SK-N-SH (cell line): ENCODE data around the gene SAMD4A. TPM values are rescaled to one million over a fixed set of nuclear protein-coding genes. Genes with fewer than 3 reads are reported as not detected.

Source experiments
- CTCF ChIA-PET: fragments of 300-600, 350-600 bp; formaldehyde crosslinking; extraction: SDS; loops from one replicate; lab custom pipeline; 2021; lab: Yijun Ruan, JAX
- POLR2A ChIA-PET: fragments of 350-600 bp; sonication (Branson Sonifier 250); formaldehyde crosslinking; extraction: SDS; loops from one replicate; lab custom pipeline; 2020; ENCODE audit warnings: antibody characterized with exemption, inconsistent platforms; lab: Yijun Ruan, JAX
- DNase-seq: peaks from one replicate; pipeline ENCODE4 v3.0.0; 2012
- H2AFZ ChIP-seq: fragments of 200-600 bp; sonication (generic); 2 replicates; pipeline ENCODE4 v1.8.1; 2016; ENCODE audit warnings: antibody characterized with exemption, mild to moderate bottlenecking, low read depth
- H3F3A ChIP-seq: fragments of 200-600 bp; sonication (generic); replicated peaks from 2 replicates; pipeline ENCODE3; 2016; ENCODE audit warnings: antibody characterized with exemption, mild to moderate bottlenecking; ENCODE audit not compliant: insufficient read depth
- H3K27ac ChIP-seq, 2 experiments: fragments of 200-500 bp in 1 of 2; fragments of 200-600 bp in 1 of 2; sonication (Bioruptor generic) in 1 of 2; sonication (generic), shearing (Covaris generic) in 1 of 2; 2 replicates each; pipeline versions ENCODE4 v1.5.1 to v1.6.1; 2014 to 2016; ENCODE audit warnings: low read depth in 2 of 2, inconsistent platforms in 1 of 2, low read length in 1 of 2, mild to moderate bottlenecking in 1 of 2, mixed read lengths in 1 of 2
- H3K27me3 ChIP-seq: fragments of 200-600 bp; sonication (generic), shearing (Covaris generic); 2 replicates; pipeline ENCODE4 v1.6.1; 2016; ENCODE audit warnings: mixed run types; ENCODE audit not compliant: insufficient read depth
- H3K36me3 ChIP-seq, 2 experiments: fragments of 200-500 bp in 1 of 2; fragments of 200-600 bp in 1 of 2; sonication (Bioruptor generic) in 1 of 2; sonication (generic) in 1 of 2; replicated peaks in 1 of 2; 2 replicates each; pipeline versions ENCODE3 to v1.5.1; 2014 to 2016; ENCODE audit warnings: low read length in 1 of 2, mild to moderate bottlenecking in 1 of 2; ENCODE audit not compliant: insufficient read depth in 2 of 2, control insufficient read depth in 1 of 2
- H3K4me1 ChIP-seq, 2 experiments: fragments of 200-500 bp in 1 of 2; fragments of 200-600 bp in 1 of 2; sonication (Bioruptor generic) in 1 of 2; sonication (generic), shearing (Covaris generic) in 1 of 2; 2 replicates each; pipeline versions ENCODE4 v1.5.1 to v1.6.1; 2014 to 2016; ENCODE audit warnings: low read depth in 1 of 2, low read length in 1 of 2, mixed run types in 1 of 2; ENCODE audit not compliant: insufficient read depth in 2 of 2, control insufficient read depth in 1 of 2
- H3K4me2 ChIP-seq: fragments of 200-600 bp; sonication (generic), shearing (Covaris generic); 2 replicates; pipeline ENCODE4 v1.6.1; 2017; ENCODE audit warnings: mixed run types
- H3K4me3 ChIP-seq, 2 experiments: fragments of 200-500 bp in 1 of 2; fragments of 200-600 bp in 1 of 2; sonication (Bioruptor generic) in 1 of 2; sonication (generic), shearing (Covaris generic) in 1 of 2; 2 replicates each; pipeline versions ENCODE4 v1.5.1 to v1.8.1; 2014 to 2016; ENCODE audit warnings: low read depth in 2 of 2, inconsistent platforms in 1 of 2, low read length in 1 of 2, mild to moderate bottlenecking in 1 of 2, mixed read lengths in 1 of 2, moderate library complexity in 1 of 2
- H3K79me2 ChIP-seq: fragments of 200-600 bp; sonication (generic); 2 replicates; pipeline ENCODE4 v1.8.1; 2017; ENCODE audit warnings: mild to moderate bottlenecking; ENCODE audit not compliant: insufficient read depth
- H3K9ac ChIP-seq: fragments of 200-600 bp; sonication (generic); 2 replicates; pipeline ENCODE4 v1.6.1; 2017; ENCODE audit warnings: mixed run types
- H3K9me2 ChIP-seq: fragments of 200-600 bp; sonication (generic); 2 replicates; pipeline ENCODE4 v1.6.1; 2017; ENCODE audit warnings: mixed run types
- H3K9me3 ChIP-seq: fragments of 200-600 bp; sonication (generic); 2 replicates; pipeline ENCODE4 v1.6.1; 2017; ENCODE audit warnings: mixed run types, mild to moderate bottlenecking, moderate library complexity
- H4K20me1 ChIP-seq: fragments of 200-600 bp; sonication (generic); 2 replicates; pipeline ENCODE4 v1.6.1; 2017; ENCODE audit warnings: mild to moderate bottlenecking, mixed run types; ENCODE audit not compliant: insufficient read depth
- CHD2 ChIP-seq: fragments of 150-350 bp; IDR thresholded peaks from 2 replicates; pipeline ENCODE4 v1.6.1; 2018; ENCODE audit warnings: low read length; ENCODE audit not compliant: partially characterized antibody
- EP300 ChIP-seq, 2 experiments: IDR thresholded peaks; 2 replicates each; pipeline versions ENCODE4 v1.4.0 to v1.6.1; 2012; ENCODE audit warnings: borderline replicate concordance in 1 of 2, low read depth in 1 of 2, low read length in 1 of 2
- FOSL2 ChIP-seq: IDR thresholded peaks from 2 replicates; pipeline ENCODE4 v1.4.0; 2012; ENCODE audit warnings: low read depth, mild to moderate bottlenecking, moderate library complexity, borderline replicate concordance
- JUND ChIP-seq: IDR thresholded peaks from 2 replicates; pipeline ENCODE4 v1.4.0; 2012
- MEF2A ChIP-seq: IDR thresholded peaks from 2 replicates; pipeline ENCODE4 v1.4.0; 2012; ENCODE audit warnings: low read depth, borderline replicate concordance
- RAD21 ChIP-seq: IDR thresholded peaks from 2 replicates; pipeline ENCODE4 v1.6.1; 2012; ENCODE audit warnings: mild to moderate bottlenecking, low read length
- RFX5 ChIP-seq: IDR thresholded peaks from 2 replicates; pipeline ENCODE4 v1.6.1; 2012; ENCODE audit warnings: mild to moderate bottlenecking, improper control_type of control experiment, low read length
- RXRA ChIP-seq: IDR thresholded peaks from 2 replicates; pipeline ENCODE4 v1.4.0; 2012; ENCODE audit warnings: low read depth, mild to moderate bottlenecking, borderline replicate concordance
- SIN3A ChIP-seq: IDR thresholded peaks from 2 replicates; pipeline ENCODE4 v1.6.1; 2012; ENCODE audit warnings: low read depth, mild to moderate bottlenecking, low read length, moderate library complexity, borderline replicate concordance
- TAF1 ChIP-seq: IDR thresholded peaks from 2 replicates; pipeline ENCODE4 v1.6.1; 2012; ENCODE audit warnings: low read depth, mild to moderate bottlenecking, low read length, moderate library complexity, borderline replicate concordance
- TEAD4 ChIP-seq: IDR thresholded peaks from 2 replicates; pipeline ENCODE4 v1.4.0; 2012; ENCODE audit warnings: mild to moderate bottlenecking, borderline replicate concordance; ENCODE audit not compliant: insufficient read depth
- YY1 ChIP-seq: IDR thresholded peaks from 2 replicates; pipeline ENCODE4 v1.4.0; 2012; ENCODE audit warnings: low read depth, mild to moderate bottlenecking
- WGBS: methylation state at CpG from one replicate; pipeline ENCODE4 v1.1.6; 2017; ENCODE audit warnings: low lambda C conversion rate; 5-methylcytosine and 5-hydroxymethylcytosine counted together
- polyA plus RNA-seq, 3 experiments: library from polyadenylated mRNA; depleted of rRNA; stranded (reverse); fragments of >200 nt; gene quantifications; 2 replicates each; pipeline ENCODE4 v1.2.3, GENCODE V29; 2012
- TF ChIP-seq, protein P1 (sequence below): IDR thresholded peaks from 2 replicates; pipeline ENCODE4 v1.6.1; 2012; ENCODE audit warnings: mild to moderate bottlenecking, low read depth, low read length, moderate library complexity
- TF ChIP-seq, protein P2 (sequence below): fragments of 150-350 bp; IDR thresholded peaks from 2 replicates; pipeline ENCODE4 v1.6.1; 2017; ENCODE audit warnings: antibody characterized with exemption, low read length, low read depth, borderline replicate concordance
- TF ChIP-seq, protein P3 (sequence below): IDR thresholded peaks from 2 replicates; pipeline ENCODE4; 2012

Gene SAMD4A
- polyA plus RNA-seq, 1 of the 3 experiments (the other 2 are of a cell fraction): 5.0 TPM

DNA sequence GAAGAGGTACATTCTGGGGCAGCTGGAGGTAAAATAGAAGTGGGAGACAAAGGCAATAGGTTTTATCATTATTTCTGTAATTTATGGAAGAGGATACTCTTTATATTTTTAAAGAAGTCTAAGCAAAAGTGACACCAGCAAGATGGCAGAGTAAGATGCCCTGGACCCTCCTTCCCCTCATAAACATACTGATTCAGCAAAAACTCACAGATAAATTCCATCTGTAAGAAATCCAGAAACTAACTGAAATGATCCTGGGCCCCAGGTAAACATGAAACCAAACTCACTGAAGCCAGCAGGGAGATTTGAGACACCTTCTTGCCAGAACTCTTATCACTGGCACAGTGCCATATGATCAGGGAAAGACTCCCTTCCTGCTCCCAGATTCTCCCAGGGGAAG lies 255.8 kb downstream of the SAMD4A start (continued):
- no peak for TF ChIP-seq SIN3A
- no peak for TF ChIP-seq RXRA
- no peak for TF ChIP-seq EP300 (IDR thresholded peaks at IDR 0.05; ENCODE audit: borderline replicate concordance in 1 of 2, low read depth in 1 of 2, low read length in 1 of 2)
- no peak for TF ChIP-seq RAD21
- no peak for TF ChIP-seq FOSL2

GRCh38 chr14:54823757-54824549 lies 257.0 kb downstream of the SAMD4A start:
- no peaks in the 10 kb centered on the region for H3K27me3 ChIP-seq
- no peak for DNase-seq
- no peaks in the 10 kb centered on the region for H3K9me3 ChIP-seq
- H3F3A ChIP-seq: peaks cover 5% of the 10 kb centered on the region
- no peaks in the 10 kb centered on the region for H3K9me2 ChIP-seq
- peaks cover 4 to 15% of the 10 kb centered on the region in 2 experiments; a peak in 3 of 4 replicates for H3K4me1 ChIP-seq
- CTCF ChIA-PET: interaction anchor here (2.2 kb wide), 1 partner anchor 260 kb away, joined by 4 read pairs; no protein-coding TSS in a partner anchor
- H3K27ac ChIP-seq: no peak overlapping the region
- POLR2A ChIA-PET: no interaction called here
- 94% methylated on average over 2 of the region's 2 CpGs for WGBS
- no peaks in the 10 kb centered on the region for H3K36me3 ChIP-seq
- no peaks in the 10 kb centered on the region for H4K20me1 ChIP-seq
- H3K4me3 ChIP-seq: no peak overlapping the region
- no peaks in the 10 kb centered on the region for H3K79me2 ChIP-seq
- TF ChIP-seq JUND: no peak
- TF ChIP-seq, protein P1, sequence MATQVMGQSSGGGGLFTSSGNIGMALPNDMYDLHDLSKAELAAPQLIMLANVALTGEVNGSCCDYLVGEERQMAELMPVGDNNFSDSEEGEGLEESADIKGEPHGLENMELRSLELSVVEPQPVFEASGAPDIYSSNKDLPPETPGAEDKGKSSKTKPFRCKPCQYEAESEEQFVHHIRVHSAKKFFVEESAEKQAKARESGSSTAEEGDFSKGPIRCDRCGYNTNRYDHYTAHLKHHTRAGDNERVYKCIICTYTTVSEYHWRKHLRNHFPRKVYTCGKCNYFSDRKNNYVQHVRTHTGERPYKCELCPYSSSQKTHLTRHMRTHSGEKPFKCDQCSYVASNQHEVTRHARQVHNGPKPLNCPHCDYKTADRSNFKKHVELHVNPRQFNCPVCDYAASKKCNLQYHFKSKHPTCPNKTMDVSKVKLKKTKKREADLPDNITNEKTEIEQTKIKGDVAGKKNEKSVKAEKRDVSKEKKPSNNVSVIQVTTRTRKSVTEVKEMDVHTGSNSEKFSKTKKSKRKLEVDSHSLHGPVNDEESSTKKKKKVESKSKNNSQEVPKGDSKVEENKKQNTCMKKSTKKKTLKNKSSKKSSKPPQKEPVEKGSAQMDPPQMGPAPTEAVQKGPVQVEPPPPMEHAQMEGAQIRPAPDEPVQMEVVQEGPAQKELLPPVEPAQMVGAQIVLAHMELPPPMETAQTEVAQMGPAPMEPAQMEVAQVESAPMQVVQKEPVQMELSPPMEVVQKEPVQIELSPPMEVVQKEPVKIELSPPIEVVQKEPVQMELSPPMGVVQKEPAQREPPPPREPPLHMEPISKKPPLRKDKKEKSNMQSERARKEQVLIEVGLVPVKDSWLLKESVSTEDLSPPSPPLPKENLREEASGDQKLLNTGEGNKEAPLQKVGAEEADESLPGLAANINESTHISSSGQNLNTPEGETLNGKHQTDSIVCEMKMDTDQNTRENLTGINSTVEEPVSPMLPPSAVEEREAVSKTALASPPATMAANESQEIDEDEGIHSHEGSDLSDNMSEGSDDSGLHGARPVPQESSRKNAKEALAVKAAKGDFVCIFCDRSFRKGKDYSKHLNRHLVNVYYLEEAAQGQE: no peak
- H3K9ac ChIP-seq: no peak overlapping the region
- H2AFZ ChIP-seq: no peak overlapping the region
- H3K4me2 ChIP-seq: no peak overlapping the region

DNA sequence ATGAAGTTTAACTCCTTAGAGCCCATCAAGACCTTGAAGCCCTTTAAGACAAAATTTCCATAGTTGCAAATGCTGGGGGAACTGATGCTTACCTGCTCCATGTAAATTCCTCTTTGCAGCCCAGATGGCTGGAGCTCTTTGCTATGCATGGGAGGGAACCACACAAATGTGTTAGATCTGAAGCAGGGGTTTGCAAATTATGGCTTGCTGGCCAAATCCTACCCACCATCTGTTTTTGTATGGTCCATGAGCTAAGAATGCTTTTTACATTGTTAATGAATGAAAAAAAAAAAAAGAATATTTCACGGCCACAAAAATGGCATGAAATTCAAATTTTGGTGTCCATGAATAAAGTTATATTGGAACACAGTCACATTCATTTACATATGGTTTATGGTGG lies 261.1 kb downstream of the SAMD4A start:
- DNase-seq: no peak
- no peaks in the 10 kb centered on the region for H3K9me3 ChIP-seq
- H3F3A ChIP-seq: no peaks in the 10 kb centered on the region
- no peak overlapping the region for H2AFZ ChIP-seq
- no peak overlapping the region for H3K9ac ChIP-seq
- H4K20me1 ChIP-seq: no peaks in the 10 kb centered on the region
- H3K36me3 ChIP-seq: no peaks in the 10 kb centered on the region
- no peaks in the 10 kb centered on the region for H3K27me3 ChIP-seq
- CTCF ChIA-PET: interaction anchor here (0.9 to 1.4 kb wide), 4 partner anchors 9 to 137 kb away, joined by 3 to 4 read pairs (median 3); partner anchors contain the start of gene GCH1
- 88% methylated on average over 1 of the region's 1 CpG for WGBS
- no peaks in the 10 kb centered on the region for H3K4me1 ChIP-seq
- H3K4me3 ChIP-seq: no peak overlapping the region
- POLR2A ChIA-PET: interaction anchor here (0.6 kb wide), 1 partner anchor 294 kb away, joined by 6 read pairs; no protein-coding TSS in a partner anchor
- H3K27ac ChIP-seq: no peak overlapping the region
- H3K79me2 ChIP-seq: no peaks in the 10 kb centered on the region
- H3K4me2 ChIP-seq: no peak overlapping the region
- no peaks in the 10 kb centered on the region for H3K9me2 ChIP-seq
- TF ChIP-seq, protein P1: no peak
- TF ChIP-seq TAF1: no peak
- TF ChIP-seq, protein P2, sequence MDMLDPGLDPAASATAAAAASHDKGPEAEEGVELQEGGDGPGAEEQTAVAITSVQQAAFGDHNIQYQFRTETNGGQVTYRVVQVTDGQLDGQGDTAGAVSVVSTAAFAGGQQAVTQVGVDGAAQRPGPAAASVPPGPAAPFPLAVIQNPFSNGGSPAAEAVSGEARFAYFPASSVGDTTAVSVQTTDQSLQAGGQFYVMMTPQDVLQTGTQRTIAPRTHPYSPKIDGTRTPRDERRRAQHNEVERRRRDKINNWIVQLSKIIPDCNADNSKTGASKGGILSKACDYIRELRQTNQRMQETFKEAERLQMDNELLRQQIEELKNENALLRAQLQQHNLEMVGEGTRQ: no peak
- TF ChIP-seq, protein P3, sequence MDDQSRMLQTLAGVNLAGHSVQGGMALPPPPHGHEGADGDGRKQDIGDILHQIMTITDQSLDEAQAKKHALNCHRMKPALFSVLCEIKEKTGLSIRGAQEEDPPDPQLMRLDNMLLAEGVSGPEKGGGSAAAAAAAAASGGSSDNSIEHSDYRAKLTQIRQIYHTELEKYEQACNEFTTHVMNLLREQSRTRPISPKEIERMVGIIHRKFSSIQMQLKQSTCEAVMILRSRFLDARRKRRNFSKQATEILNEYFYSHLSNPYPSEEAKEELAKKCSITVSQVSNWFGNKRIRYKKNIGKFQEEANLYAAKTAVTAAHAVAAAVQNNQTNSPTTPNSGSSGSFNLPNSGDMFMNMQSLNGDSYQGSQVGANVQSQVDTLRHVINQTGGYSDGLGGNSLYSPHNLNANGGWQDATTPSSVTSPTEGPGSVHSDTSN: no peak
- TF ChIP-seq YY1: no peak
- no peak for TF ChIP-seq TEAD4
- TF ChIP-seq CHD2: no peak
- no peak for TF ChIP-seq RFX5
- no peak for TF ChIP-seq MEF2A
